HL-60/S4 (cell line): ENCODE data around the gene ZNF366.

Source experiments
- in situ Hi-C: fragments of 300-500 bp; cut with MboI; formaldehyde crosslinking; loops from 2 replicates; pipeline ENCODE4 v1.14.3; 2022; ENCODE audit warnings: low sequenced_read_pairs

ZNF366 gene

GRCh38 chr5:72468606-72469005 lies 38.6 kb downstream of the ZNF366 start:
- in situ Hi-C loops, result no loop called here

GRCh38 chr5:72468024-72468423 lies 39.2 kb downstream of the ZNF366 start:
- in situ Hi-C loops, result no loop called here

- in situ Hi-C loops, result no loop called here
Measured at GRCh38 chr5:72467461-72467860, 39.7 kb downstream of the ZNF366 start.

- in situ Hi-C loops, result no loop called here
Measured at GRCh38 chr5:72465601-72466563, 41.3 kb downstream of the ZNF366 start.

DNA sequence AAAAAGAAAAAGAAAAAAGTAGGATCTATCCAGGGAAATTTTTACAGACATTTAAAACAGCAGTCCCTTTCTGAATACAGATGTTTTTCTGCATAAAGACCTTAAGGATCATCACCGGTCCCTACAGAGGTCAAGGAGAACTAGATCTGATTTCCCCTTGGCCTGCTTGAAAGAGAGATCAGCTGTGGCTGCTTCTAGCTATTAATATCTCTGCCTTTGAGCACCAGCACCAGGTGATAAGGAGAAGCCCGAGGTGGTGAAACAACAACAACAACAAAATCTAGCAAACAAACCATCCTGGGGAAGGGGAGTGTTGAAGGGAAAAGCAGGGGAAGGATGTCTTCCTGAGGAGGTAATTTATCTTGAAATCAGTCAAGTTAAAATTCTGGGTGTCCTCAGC lies 42.1 kb downstream of the ZNF366 start:
- in situ Hi-C loops, result no loop called here

GRCh38 chr5:72464071-72464470 lies 43.1 kb downstream of the ZNF366 start:
- in situ Hi-C loops, result no loop called here

DNA sequence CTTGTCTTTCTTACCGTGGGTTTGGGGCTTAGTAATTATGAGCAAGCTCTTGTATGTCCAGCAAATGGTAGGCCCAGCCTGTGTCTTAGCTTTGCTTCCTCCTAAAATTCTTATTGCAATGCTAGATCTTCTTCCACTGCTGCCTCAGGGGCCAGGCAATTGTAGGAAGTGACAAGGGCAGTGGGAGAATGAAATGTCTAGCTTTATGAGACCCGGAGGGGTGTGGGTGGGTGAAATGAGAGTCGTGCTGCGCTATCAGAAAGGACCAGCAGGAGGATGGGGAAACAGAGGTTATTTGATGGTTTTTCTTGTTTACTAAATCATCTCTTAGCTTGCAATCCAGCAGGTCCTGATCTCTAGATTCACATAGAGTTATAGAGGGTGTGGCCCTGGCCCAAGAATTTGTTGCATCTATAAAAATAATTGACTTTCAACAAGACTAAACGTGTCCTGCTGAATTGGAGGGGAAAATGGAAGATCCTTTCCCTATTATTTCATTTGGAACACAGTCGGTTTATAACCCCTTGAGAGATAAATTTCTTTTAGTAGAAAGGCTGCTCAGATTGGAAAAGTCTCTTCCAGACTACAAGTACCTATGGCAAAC lies 43.7 kb downstream of the ZNF366 start:
- in situ Hi-C loops, result no loop called here

- in situ Hi-C loops, result no loop called here
Measured at GRCh38 chr5:72460413-72460812, 46.8 kb downstream of the ZNF366 start.

DNA sequence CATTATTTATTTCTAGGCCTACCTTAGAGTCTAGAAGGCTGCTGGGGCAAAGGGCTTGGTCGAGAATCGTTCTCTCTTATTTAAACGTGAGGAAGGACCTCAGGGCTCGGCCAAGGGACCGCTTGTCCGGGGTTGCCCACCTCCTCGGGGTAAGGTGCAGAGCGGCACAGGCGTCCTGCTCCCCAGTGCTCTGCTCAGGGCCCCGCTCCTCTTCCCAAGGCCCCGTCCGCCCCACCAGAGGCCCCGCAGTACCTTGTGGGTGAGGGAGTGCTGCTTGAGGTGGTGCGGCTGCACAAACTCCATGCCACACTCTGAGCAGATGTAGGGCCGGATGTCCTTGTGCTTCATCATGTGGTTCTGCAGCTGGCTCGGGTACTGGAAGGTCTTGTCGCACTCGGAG lies 47.3 kb downstream of the ZNF366 start:
- in situ Hi-C loops, result no loop called here

- in situ Hi-C loops, result no loop called here
Measured at GRCh38 chr5:72459089-72459661, 48.0 kb downstream of the ZNF366 start.

GRCh38 chr5:72458407-72458806 lies 48.8 kb downstream of the ZNF366 start:
- in situ Hi-C loops, result no loop called here

- in situ Hi-C loops, result no loop called here
Measured at GRCh38 chr5:72457491-72457890, 49.7 kb downstream of the ZNF366 start.

DNA sequence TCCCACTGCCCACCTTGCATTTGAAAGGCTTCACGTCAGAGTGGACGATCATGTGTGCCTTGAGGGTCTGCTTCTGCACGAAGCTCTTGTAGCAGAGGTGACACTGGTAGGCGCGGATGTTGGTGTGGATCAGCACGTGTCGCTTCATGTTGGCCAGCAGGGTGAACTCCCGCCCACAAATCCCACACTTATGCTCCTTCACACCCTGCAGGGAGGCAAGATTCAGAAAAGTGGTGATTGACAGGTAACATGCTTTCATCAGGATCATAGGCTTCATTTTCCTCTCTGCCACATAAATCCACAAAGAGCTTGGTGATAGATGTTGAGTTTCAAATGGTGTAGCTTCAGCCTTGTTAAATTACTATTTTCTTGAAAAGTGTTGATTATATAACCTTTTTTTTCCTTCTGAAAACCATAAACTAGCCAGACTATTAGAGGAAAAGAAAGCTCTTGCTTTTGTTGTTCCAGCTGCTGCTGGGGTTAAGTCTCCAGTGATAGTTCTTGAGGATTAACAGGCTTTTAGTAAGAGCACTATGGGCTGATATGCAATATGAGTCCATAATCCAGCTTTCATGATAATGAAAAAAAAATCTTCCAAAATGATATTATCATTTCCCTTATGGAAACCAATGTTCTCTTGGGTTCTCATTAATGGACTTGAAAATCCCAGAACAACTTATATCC lies 50.7 kb downstream of the ZNF366 start:
- in situ Hi-C loops, result no loop called here

DNA sequence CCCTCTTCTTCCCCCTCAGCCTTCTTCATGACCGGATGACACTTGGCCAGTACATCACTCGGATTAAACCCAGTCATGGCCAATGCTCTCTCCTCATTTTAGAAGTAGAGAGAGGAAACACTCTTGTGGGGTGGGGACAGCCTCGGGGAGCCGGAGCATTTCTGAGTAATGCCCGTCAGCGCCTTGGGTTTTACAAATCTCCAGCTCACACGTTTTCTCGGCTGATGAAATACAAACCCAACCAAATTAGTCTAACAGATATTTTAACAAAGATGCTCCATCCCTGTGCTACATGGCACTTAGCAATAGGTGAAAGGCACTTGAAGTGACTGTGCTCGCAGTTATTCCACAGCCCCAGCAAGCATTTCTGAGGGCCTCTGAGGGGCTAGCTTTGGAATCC lies 51.7 kb downstream of the ZNF366 start:
- in situ Hi-C loops, result no loop called here

DNA sequence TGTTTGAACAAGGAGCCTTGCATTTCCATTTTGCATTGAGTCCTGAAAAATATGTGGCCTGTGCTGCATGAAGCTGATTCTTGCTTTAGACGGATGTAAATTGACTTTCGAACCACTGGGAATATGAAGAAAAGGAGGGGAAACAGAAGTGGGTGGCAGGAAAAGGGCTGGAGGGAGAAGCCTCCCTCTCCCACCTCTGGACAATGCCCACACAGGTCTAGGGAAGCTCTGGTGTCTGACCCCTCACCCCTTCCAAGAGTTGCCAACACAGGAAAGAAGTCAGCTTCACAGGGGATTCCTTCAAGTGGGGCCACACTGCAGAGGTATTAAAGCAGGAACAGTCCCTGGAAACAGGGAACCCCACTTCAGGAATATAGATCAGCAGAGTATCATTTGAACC lies 52.2 kb downstream of the ZNF366 start:
- in situ Hi-C loops, result no loop called here

DNA sequence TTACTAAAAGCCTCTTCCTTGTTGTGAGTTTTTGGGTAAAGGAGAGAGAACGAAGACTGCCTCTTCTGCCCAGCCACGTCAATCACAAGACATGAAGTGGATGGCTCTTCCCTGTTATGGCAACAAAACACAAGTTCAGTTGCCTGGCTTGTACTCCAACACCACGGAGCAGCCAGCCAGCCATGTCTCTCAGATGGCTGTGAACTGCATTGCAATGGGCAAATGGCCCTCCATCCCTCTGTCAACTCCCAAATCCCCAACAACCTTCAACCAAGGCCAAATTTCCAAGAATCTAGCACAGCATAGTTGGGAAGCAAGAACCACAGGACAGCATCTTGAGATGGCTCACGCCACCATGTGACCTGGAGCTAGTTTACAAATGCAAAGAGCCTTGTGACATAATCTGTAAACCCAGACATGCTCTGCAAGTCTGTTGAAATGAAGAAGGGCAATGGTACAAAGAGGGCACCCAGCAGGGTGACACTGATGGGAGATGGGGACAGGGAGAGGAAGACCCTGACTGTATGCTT lies 53.9 kb downstream of the ZNF366 start:
- in situ Hi-C loops, result no loop called here

- in situ Hi-C loops, result no loop called here
Measured at GRCh38 chr5:72452515-72453245, 54.5 kb downstream of the ZNF366 start.

DNA sequence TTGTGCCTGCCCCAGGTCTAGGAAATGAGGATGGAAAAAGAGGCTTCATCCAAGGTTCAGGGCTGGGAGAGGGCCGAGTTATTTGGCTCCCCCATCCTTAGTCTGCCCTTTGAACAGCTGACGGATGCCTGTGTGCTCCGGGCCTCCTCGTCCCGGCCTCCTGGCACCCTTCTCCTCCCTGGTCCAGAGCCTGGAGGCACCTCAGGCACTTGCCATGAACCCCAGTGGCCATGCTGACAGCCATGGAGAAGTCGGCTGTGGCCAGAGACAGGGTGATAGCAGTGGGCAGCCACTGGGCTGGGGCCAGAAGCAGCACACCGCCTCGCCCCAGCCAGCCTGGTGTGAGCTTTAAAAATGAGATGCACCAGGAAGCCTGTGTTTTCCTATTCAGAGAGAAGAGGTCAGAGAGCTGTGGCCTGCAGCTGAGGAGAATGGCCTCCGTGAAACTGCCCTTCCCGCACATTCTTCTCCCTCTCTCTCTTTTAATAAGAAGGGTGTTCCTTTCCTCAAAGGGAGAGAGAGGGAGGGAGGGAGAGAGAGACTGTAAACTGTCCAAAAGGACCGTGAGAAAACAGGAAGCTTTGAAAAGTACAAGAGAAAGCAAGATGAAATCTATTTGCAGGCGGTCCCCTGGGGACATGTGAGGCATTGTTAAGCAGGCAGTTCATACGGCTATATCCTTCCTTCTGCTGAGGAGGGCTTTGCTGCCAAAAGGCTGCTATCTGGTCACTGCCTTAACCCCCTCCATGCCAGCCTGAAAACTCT lies 55.3 kb downstream of the ZNF366 start:
- in situ Hi-C loops, result no loop called here

DNA sequence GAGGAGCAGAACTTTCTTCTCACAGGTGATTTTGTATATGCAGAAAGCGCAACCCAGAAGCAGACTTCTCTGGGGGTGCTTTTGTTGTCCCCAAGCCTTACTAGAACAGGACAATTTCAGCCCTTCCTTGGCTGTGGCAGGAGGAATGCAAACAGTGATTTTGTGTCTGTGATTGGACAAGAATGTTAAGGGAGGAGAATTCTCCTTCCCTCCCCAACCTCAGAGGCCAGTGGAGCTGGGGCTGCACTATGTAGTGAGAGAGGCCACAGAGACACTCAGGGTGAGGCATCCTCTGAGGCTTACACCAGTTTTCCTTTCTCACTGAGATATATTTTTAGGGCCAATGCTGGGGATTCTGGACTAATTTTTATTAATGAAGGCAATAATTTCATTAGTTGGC lies 58.8 kb downstream of the ZNF366 start:
- in situ Hi-C loops, result no loop called here

DNA sequence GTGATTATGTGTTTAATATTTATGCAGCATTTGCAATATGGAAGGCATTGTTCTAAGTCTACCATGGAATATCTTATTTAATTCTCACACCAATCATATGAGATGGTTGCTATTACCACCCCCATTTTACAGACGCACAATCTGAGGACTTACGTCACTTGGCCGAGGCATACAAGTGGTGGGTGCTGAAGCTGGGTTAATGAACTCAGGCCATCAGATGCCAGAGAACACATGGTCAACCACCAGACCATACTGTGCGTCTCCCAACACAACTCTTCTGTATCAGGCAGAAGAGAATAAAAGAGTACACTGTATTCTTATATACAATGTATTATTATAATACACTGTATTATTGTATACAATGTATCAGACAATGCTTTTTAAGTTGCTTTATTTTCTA lies 59.5 kb downstream of the ZNF366 start:
- in situ Hi-C loops, result no loop called here
